K562 (cell line): ENCODE data around the gene WNT3. TPM values are rescaled to one million over a fixed set of nuclear protein-coding genes. Genes with fewer than 3 reads are reported as not detected.

Experiments used
- polyA plus RNA-seq, 8 experiments: library from polyadenylated mRNA; depleted of rRNA in 4 of 8; stranded (reverse) in 5 of 8; unstranded in 3 of 8; fragments of >200 nt; fragmentation: Nextera tagmentation in 2 of 8; fragmentation: Illumina TruSeq in 1 of 8; extraction: Ambion mirVana in 2 of 8; extraction: Trizol in 1 of 8; gene quantifications; 2 replicates each; pipeline versions ENCODE4 v1.2.1 to v1.2.3, GENCODE V29; 2011 to 2014; ENCODE audit warnings: inconsistent platforms in 1 of 8, missing spikeins in 1 of 8
- total RNA-seq, 7 experiments: library from RNA; depleted of rRNA in 6 of 7; stranded (reverse); fragments of >200 nt in 6 of 7; fragmentation: Illumina TruSeq in 2 of 7; extraction: Trizol in 2 of 7; gene quantifications; 2 replicates each; pipeline versions ENCODE4 v1.2.1 to v1.2.3, GENCODE V29; 2011 to 2021; ENCODE audit warnings: low replicate concordance in 1 of 7
- TF ChIP-seq, protein P1 (sequence below): fragments of 450-650 bp; IDR thresholded peaks from 2 replicates; pipeline ENCODE4 v1.6.1; 2016; ENCODE audit warnings: low read depth
- TF ChIP-seq, protein P2 (sequence below): fragments of 450-650 bp; conservative IDR thresholded peaks from 2 replicates; pipeline ENCODE4 v1.6.1; 2016; ENCODE audit warnings: missing genetic modification characterization, low read depth, mild to moderate bottlenecking, missing compliant biosample characterization, moderate library complexity

The WNT3 gene
- total and polyA plus RNA-seq, 9 of the 15 experiments (the other 6 are each of a cell fraction or from before 2014, with no cell fraction given): 1.5 to 6.1 (median 3.3) TPM

DNA sequence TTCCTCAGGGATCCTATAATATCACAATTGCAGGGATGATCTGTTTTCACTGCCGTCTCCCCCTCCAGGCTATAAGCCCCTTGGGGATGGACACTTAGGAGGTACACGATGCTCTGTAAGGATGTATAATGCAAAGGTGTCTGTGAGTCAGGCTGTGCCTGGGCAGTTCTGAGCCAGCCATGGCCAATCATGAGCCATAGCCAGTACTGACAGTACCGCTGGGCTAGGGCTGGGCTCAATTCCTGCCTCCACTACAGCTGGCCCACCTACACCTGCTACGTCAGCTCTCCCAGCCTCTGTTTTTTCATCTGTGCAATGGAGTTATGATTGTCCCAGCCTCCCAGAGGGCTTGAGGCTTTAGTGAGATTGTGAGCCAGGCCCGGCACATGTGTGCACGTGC is 30.0 kb upstream of the WNT3 start (continued):
- TF ChIP-seq, protein P1, sequence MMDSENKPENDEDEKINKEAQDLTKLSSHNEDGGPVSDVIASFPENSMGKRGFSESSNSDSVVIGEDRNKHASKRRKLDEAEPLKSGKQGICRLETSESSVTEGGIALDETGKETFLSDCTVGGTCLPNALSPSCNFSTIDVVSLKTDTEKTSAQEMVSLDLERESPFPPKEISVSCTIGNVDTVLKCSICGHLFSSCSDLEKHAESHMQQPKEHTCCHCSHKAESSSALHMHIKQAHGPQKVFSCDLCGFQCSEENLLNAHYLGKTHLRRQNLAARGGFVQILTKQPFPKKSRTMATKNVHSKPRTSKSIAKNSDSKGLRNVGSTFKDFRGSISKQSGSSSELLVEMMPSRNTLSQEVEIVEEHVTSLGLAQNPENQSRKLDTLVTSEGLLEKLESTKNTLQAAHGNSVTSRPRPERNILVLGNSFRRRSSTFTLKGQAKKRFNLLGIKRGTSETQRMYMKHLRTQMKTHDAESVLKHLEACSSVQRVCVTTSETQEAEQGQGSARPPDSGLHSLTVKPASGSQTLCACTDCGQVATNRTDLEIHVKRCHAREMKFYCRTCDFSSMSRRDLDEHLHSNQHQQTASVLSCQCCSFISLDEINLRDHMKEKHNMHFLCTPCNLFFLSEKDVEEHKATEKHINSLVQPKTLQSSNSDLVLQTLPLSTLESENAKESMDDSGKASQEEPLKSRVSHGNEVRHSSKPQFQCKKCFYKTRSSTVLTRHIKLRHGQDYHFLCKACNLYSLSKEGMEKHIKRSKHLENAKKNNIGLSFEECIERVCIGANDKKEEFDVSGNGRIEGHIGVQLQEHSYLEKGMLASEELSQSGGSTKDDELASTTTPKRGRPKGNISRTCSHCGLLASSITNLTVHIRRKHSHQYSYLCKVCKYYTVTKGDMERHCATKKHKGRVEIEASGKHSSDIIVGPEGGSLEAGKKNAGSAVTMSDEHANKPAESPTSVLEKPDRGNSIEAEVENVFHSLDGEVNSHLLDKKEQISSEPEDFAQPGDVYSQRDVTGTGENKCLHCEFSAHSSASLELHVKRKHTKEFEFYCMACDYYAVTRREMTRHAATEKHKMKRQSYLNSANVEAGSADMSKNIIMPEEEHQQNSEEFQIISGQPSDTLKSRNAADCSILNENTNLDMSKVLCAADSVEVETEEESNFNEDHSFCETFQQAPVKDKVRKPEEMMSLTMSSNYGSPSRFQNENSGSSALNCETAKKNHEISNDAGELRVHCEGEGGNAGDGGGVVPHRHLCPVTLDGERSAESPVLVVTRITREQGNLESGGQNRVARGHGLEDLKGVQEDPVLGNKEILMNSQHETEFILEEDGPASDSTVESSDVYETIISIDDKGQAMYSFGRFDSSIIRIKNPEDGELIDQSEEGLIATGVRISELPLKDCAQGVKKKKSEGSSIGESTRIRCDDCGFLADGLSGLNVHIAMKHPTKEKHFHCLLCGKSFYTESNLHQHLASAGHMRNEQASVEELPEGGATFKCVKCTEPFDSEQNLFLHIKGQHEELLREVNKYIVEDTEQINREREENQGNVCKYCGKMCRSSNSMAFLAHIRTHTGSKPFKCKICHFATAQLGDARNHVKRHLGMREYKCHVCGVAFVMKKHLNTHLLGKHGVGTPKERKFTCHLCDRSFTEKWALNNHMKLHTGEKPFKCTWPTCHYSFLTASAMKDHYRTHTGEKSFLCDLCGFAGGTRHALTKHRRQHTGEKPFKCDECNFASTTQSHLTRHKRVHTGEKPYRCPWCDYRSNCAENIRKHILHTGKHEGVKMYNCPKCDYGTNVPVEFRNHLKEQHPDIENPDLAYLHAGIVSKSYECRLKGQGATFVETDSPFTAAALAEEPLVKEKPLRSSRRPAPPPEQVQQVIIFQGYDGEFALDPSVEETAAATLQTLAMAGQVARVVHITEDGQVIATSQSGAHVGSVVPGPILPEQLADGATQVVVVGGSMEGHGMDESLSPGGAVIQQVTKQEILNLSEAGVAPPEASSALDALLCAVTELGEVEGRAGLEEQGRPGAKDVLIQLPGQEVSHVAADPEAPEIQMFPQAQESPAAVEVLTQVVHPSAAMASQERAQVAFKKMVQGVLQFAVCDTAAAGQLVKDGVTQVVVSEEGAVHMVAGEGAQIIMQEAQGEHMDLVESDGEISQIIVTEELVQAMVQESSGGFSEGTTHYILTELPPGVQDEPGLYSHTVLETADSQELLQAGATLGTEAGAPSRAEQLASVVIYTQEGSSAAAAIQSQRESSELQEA: no peak
- TF ChIP-seq, protein P2, sequence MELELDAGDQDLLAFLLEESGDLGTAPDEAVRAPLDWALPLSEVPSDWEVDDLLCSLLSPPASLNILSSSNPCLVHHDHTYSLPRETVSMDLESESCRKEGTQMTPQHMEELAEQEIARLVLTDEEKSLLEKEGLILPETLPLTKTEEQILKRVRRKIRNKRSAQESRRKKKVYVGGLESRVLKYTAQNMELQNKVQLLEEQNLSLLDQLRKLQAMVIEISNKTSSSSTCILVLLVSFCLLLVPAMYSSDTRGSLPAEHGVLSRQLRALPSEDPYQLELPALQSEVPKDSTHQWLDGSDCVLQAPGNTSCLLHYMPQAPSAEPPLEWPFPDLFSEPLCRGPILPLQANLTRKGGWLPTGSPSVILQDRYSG: no peak
